GM18951 (cell line): ENCODE data around the gene BMF.
"Not testable (repeated sequence)": the region's sequence is repeated elsewhere in the genome, so short reads cannot be mapped to it uniquely, and the experiment has no call there.

Experiments used
- POLR2A ChIP-seq: IDR thresholded peaks from 4 replicates; pipeline ENCODE4 v1.6.1; 2011; ENCODE audit warnings: mild to moderate bottlenecking; ENCODE audit not compliant: insufficient read length, insufficient read depth; ENCODE audit errors: extremely low read depth
- in situ Hi-C: fragments of 300-500 bp; cut with MboI; formaldehyde crosslinking; loops from one replicate; pipeline ENCODE4 v1.12.0; 2022; ENCODE audit warnings: low sequenced_read_pairs, mixed read lengths, inconsistent platforms; ENCODE audit not compliant: unreplicated experiment

Gene BMF, protein sequence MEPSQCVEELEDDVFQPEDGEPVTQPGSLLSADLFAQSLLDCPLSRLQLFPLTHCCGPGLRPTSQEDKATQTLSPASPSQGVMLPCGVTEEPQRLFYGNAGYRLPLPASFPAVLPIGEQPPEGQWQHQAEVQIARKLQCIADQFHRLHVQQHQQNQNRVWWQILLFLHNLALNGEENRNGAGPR

GRCh38 chr15:40108855-40109735, at the start of gene BMF:
Gene BMF (minus strand): TSS chr15:40108879. CDS start chr15:40106086, 2,793 bp downstream.
- TF ChIP-seq POLR2A: no peak
- in situ Hi-C loops: no loop called here

- in situ Hi-C loops: loop anchor here (25.0 kb wide), 1 partner anchor 371 kb away; the partner anchor contains the start of gene FSIP1
These were observed 49.2 kb upstream of the BMF start for GRCh38 chr15:40157778-40158447.

DNA sequence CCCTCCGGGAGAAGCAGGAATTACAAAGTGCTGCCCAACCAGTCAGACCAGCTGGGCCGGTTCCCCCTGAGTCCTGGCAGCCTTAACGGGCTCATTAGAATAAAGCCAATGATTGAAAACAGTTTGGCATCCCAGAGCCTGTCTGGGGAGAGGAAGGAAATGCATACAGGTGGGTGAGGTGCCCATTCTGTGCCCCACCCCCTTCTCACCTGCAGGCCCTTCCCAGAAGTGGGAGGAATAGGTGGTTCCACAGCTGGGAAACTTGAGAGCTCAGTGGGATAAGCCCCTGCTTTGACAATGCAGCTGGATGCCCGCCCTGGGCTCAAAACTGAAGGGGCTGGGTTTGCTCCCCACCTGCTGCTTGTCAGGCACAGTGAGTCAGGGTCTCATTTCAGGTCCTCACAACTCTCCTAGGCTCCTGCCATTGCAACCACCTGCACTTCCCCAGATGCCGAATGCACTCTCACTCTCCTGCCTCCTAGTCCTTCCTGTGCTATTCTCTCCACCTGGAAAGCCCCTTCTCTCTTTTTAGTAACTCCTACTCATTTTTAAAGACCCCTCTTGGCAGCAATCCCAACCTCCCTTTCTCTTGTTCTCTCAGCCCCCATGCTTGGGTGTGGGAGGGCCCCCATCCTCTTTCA, 46.7 kb upstream of the BMF start:
- in situ Hi-C loops: loop anchor here (25.0 kb wide), 1 partner anchor 368 kb away; the partner anchor contains the start of gene FSIP1
- TF ChIP-seq POLR2A: no peak

More at GRCh38 chr15:40157778-40158447, 49.2 kb upstream of the BMF start:
- TF ChIP-seq POLR2A: no peak

DNA sequence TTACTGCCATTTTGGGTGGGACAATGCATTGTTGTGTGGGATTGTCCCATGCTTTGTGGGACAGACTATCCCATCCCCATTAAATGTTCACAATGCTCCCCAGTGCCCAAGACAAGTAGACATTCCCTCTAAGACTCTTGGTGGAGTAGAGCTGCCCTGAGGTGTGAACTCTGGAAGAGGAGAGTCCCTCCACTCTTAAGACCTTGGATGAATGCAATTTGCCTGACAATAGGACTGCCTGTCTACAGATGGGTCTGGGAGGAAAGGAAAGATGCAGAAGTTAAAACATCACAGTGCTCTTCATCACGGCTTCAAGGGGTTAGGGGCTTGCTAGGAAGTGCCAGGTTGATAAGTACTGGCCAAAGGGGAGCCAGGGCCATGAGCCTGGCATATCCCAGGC, 46.1 kb upstream of the BMF start:
- in situ Hi-C loops: loop anchor here (25.0 kb wide), 1 partner anchor 368 kb away; the partner anchor contains the start of gene FSIP1

- in situ Hi-C loops: loop anchor here (25.0 kb wide), 1 partner anchor 365 kb away; the partner anchor contains the start of gene FSIP1
- no peak for TF ChIP-seq POLR2A
These were observed 43.3 kb upstream of the BMF start for GRCh38 chr15:40151991-40152390.

DNA sequence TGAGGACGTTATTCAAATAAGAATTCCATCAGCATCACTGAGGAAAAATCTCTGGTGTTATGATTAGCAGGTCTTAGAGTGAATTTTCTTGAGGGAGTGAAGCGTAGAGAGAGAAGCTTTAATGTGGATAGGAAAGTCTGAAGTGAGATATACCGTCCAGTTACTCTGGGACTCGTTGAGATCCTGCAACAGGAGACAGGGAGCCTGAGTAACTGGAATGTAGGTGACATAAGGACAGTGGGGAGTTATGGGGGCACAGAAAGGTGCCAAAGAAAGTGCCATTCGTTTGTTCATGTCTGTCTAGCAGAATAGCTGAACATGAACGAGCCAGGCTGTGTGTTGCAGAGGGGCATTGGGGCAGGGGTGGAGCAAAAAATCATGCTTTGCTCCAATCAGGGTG, 42.8 kb upstream of the BMF start:
- no peak for TF ChIP-seq POLR2A
- in situ Hi-C loops: loop anchor here (25.0 kb wide), 1 partner anchor 364 kb away; the partner anchor contains the start of gene FSIP1

DNA sequence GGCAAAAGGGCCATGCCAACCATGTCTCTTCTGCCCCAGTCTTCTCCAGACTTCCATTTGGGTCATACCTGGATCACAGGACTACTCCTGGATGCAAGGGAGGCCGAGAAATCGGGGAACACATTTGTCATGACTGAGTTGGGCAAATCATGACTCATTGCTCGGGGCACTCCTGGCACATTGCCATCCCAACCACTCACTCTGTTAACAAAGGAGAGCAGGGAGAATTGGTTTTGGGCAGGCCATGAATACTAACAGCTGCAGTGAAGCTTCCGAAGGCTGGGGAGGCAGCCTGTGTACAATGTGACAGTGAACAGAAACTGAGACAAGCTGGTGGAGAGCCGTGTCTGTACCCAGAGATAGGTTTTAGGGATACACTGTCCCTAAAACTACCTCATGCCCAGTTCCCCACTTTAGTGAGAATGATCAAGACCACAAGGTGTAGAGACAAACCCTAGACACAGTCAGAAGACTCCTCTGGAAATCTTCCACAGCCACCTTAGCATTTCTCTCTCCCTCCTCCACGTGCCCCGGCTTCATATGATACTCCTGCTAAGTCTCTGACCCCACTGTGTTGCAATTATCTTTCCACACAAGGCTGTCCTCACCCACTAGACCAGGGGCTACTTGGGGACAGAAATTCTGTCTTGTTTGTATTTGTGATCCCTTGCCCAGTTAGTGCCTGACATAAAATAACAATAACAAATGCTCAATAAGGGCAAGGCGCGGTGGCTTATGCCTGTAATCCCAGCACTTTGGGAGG, 41.7 kb upstream of the BMF start:
- no peak for TF ChIP-seq POLR2A
- in situ Hi-C loops: loop anchor here (25.0 kb wide), 1 partner anchor 363 kb away; the partner anchor contains the start of gene FSIP1

DNA sequence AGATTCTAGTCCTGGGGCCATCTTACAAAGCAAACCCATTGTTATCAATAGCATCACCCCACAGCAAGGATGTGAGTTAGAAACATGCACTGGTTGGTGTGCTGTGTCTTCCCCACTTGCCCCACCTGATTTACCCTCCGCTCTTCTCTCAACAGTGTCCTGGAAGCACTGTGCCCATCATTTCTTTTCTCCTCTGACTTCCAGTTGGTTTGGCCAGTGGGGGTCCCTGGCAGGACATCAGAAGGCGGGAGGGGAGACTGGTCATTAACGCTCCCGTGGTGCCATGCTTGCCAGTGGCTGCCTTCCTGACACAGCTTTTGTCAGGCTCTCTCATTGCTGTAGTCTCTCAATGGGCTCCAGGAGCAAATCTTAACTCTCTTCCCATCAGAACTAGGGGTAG, 40.7 kb upstream of the BMF start:
- in situ Hi-C loops: no loop called here
- no peak for TF ChIP-seq POLR2A

GRCh38 chr15:40146037-40146436, 37.4 kb upstream of the BMF start:
- in situ Hi-C loops: no loop called here
- TF ChIP-seq POLR2A: no peak

DNA sequence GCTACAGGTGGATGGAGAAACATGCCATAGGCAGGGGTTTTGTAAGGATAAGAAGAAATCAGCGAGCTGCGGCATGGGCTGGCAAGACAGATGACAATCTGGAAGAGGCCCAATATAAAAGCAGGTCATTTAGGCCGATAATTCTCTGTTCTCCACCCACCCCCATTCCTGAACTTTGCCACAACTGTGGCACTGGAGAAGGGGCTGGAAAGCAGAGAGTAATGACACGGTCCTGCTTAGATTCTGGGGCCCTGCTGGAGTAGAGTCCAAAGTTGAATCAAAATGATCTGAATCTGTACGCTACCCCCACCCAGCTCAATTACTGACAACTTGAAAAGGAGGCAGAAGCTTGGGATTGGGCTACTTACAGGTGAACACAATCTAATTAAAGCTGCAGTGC, 33.7 kb upstream of the BMF start:
- no peak for TF ChIP-seq POLR2A
- in situ Hi-C loops: no loop called here

- in situ Hi-C loops: not testable (repeated sequence)
These were observed 29.5 kb upstream of the BMF start for GRCh38 chr15:40138201-40138570.

DNA sequence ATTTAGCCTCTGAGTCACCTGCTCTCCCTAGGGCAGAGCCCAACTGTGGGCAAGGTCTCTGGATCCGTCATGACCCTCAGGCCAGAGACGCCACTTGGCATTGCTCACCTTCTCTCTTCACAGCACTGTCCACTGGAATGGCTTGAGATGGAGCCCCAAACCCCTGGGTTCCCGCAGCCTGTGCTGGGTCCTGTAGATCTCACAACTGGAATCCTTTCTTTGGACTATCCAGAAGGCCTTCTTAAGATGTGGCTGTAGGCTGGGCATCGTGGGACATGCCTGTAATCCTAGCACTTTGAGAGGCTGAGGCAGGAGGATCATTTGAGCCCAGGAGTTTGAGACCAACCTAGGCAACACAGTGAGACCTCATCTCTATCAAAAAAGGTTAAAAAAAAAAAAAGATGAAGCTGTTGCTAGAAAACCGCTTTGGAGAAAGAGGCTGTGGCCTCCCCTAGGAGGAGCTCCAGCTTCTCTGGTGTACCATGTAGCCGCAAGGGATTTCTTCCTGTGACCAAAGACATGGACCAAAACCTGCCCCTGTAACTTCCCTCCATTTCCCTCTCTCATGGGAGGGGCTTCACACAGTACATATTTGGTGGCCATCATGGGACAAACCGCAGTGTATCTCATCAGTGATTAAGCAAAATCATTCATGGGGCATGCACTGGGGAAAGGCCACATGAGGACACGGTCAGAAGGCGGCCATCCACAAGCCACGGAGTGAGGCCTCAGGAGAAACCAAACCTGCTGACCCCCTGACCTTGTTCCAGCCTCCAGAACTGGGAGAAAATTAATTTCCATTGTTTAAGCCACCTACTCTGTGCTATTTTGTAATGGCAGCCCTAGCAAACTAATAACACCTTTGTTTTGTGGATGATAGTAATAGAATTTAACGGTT, 28.9 kb upstream of the BMF start:
- in situ Hi-C loops: no loop called here
- TF ChIP-seq POLR2A: no peak
